ENCODE measurements around the gene ITGB4.
"Not testable (repeated sequence)": the region's sequence is repeated elsewhere in the genome, so short reads cannot be mapped to it uniquely, and the experiment has no call there.

Gene ITGB4

DNA sequence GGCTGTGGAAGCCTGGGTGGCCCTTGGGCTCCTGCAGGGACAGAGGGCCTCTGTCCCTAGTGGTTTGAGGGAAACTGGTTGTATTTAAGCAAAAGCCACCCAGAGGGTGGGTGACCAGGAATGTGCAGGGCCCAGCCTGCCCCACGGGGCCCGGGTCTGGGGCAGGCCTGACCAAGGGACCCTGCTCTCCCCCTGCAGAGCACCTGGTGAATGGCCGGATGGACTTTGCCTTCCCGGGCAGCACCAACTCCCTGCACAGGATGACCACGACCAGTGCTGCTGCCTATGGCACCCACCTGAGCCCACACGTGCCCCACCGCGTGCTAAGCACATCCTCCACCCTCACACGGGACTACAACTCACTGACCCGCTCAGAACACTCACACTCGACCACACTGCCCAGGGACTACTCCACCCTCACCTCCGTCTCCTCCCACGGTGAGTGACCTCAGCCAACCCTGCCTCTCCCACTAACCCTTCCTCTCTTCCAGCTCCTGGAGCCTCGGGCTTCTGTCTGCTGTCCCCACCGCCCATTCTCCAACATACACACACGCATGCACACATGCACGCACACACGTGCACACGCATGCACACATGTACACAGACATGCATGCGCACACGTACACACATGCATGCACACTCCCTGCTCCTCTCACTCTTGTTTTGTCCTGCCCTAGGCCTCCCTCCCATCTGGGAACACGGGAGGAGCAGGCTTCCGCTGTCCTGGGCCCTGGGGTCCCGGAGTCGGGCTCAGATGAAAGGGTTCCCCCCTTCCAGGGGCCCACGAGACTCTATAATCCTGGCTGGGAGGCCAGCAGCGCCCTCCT lies 33.3 kb downstream of the ITGB4 start:
- no peak for DNase-seq

- DNase-seq = no peak
These were observed 34.1 kb downstream of the ITGB4 start for GRCh38 chr17:75755205-75755901.

GRCh38 chr17:75755990-75756389 lies 34.7 kb downstream of the ITGB4 start:
- no peak for DNase-seq

DNA sequence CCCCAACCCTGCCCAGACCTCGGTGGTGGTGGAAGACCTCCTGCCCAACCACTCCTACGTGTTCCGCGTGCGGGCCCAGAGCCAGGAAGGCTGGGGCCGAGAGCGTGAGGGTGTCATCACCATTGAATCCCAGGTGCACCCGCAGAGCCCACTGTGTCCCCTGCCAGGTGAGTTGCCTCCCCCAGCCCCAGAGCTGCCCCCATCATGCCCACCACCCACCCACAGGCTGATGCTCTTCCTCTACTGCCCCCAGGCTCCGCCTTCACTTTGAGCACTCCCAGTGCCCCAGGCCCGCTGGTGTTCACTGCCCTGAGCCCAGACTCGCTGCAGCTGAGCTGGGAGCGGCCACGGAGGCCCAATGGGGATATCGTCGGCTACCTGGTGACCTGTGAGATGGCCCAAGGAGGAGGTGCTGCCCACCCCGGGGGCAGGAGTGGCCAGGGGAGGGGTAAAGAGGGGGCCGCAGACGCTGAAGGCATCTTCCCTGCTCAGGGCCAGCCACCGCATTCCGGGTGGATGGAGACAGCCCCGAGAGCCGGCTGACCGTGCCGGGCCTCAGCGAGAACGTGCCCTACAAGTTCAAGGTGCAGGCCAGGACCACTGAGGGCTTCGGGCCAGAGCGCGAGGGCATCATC lies 35.3 kb downstream of the ITGB4 start:
- no peak for DNase-seq

DNA sequence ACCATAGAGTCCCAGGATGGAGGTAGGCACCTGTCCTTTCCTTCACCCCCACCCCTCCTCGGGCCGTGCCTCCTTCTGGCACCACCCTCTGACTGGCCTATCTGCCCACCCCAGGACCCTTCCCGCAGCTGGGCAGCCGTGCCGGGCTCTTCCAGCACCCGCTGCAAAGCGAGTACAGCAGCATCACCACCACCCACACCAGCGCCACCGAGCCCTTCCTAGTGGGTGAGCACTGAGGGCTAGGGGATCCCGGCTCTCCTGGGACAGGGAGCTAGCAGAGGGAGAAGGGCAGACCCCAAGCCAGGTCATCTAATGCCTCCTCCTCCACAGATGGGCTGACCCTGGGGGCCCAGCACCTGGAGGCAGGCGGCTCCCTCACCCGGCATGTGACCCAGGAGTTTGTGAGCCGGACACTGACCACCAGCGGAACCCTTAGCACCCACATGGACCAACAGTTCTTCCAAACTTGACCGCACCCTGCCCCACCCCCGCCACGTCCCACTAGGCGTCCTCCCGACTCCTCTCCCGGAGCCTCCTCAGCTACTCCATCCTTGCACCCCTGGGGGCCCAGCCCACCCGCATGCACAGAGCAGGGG lies 35.9 kb downstream of the ITGB4 start:
- no peak for DNase-seq

DNA sequence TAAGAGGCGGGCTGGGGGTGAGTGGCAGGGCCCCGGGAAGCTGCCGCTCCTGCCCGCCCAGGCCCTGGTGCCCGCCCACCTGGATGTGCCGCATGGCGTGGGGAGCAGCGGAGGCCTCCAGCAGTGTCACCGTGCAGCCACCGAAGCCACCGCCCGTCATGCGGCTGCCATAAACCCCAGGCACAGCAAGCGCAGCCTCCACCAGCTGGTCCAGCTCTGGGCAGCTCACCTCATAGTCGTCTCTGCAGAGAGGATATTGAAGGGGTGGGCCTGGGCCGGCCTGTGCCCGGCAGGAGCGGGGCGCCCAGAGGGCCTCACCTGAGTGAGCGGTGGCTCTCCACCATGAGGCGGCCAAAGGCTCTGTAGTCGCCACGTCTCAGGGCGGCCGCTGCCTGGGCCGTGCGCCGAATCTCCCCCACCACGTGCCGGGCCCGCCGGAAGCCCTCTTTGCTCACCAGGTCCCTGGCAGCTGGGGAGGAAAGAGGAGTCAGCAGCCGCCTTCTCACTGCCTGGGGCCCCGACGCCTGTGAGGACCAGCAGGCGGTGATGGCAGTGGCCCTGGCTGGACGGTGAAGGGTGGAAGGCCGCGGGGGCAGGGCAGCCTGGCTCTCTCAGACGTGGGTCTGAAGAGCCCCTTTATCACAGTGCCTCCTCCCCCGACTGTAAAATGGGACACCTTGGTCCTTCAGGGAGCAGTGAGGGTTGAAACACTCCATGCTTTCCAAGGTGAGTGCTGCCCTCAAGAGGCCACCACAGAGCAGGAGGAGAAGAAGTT lies 37.1 kb downstream of the ITGB4 start:
- DNase-seq = no peak

GRCh38 chr17:75759457-75759856 lies 38.2 kb downstream of the ITGB4 start:
- DNase-seq = no peak

GRCh38 chr17:75759978-75760640 lies 38.9 kb downstream of the ITGB4 start:
- not testable (repeated sequence) for DNase-seq

GRCh38 chr17:75762513-75763268 lies 41.4 kb downstream of the ITGB4 start:
- no peak for DNase-seq

DNA sequence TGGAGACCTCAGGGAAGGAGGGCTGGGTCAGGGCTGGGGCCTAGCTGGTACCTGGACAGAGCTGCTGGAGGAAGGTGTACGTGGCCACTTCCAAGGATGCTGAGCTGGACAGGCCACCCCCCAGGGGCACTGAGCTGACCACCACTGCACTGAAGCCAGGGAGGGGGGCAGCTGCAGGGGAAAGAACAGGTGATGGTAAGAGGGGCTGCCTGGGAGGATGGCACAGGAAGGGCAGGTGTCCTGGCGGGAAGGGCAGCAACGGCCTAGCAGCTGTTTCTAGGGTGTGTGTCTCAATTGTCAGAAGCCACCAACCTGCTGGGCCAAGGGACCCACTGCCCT lies 42.0 kb downstream of the ITGB4 start:
- no peak for DNase-seq

DNA sequence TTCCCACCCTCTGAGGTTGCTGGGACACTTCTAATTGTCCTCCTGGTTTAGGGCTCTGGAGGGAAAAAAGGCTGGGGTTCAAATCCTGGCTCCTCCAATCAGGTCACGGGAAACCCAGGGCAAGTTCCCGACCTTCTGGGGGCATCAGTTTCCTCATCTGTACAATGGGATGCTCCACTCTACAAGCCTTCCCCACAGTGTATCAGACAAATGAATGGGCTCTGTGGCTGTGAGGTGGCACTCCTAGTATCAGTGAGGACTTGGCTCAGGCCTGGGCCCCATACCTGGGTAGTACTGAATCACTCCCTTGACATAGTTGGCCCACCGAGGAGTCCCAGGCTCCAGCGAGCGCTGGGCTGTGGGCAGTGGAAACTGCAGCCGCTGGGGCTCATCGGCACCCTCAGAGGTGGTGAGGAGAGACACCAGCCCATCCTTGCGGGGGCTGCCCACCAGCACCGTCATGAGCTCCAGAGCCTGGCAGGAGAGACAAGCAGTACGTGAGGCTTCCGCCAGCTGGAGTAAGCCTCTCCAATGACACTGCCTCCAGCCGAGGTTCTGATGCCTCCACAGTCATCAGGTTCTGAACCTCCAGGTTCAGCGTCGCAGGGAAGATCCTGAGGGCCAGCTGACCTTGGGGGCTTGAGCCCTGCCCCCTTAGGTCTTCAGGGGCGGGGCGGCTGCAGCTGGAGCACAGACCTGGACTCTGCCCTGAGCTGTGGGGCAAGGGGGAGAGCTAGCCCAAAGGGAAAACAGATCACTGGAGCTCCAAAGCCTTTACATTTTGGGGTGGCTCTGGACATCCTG lies 42.6 kb downstream of the ITGB4 start:
- DNase-seq = no peak

DNA sequence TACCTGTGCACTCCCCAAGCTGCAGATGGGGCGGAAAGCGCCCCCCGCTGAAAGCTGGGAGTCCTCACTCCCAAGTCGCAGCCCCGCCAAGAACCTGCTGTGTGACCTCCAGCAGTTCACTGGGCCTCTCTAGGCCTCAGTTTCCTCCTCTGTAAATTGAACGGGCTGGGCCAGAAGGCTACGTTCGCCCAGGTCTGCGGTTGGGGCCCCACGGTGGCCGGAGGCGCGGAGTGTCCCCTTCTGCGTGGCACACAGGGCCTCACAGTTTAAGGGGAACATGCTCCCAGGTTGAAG lies 43.1 kb downstream of the ITGB4 start:
- no peak for DNase-seq

GRCh38 chr17:75764711-75765421 lies 43.6 kb downstream of the ITGB4 start, which contains the start of gene GALK1:
Gene GALK1 (minus strand): TSS chr17:75765192. CDS start chr17:75765136, 56 bp downstream.
- DNase-seq = peak; percentile 76

DNA sequence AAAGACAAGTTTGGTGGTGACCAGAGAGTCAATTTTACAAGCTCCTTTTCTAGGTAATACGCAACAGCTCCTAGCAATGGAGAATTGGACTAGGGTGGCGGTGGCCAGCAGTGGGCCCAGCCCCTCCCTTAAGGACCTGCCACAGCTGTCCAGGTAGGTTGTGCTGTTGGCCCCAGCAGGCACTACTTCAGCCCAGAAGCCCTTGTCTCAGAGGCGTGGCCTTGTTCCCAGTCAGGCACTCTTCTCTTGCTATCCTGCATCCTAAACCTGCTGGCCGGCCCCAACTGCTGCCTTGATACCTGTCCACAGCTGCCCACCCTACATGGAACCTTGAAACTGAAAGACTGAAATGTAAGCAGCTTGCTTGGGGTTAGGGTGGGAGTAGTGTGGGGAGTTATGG lies 44.7 kb downstream of the ITGB4 start:
- DNase-seq = no peak

DNA sequence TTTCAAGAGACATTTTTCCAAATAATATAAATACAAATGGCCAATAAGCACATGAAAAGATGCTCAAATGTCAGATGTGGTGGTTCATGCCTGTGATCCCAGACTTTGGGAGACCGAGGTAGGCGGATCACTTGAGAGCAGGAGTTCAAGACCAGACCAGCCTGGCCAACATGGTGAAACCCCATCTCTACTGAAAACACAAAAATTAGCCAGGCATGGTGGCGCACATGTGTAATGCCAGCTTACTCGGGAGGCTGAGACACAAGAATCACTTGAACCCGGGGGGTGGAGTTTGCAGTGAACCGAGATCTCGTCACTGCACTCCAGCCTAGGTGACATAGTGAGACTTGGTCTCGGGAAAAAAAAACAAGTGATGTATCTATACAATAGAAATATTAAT lies 46.6 kb downstream of the ITGB4 start:
- no peak for DNase-seq

DNA sequence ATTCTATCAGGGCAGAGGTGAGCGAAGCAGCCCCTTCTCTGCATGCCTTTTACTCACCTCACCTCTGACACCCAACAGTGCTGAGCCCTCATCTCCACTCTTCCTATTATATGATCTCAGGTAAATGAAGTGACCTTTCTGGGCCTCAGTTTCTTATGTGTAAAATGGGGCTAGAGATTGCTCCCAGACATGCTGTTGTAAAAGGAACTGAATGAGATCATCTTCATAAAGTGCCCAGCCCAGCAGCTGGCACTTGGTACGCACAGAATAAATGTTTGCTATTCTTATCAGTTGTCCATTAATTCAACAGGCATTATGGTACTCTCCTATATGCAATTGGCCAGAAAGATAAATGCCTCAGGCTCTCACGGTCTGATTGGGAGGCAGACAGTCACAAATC lies 48.3 kb downstream of the ITGB4 start:
- no peak for DNase-seq

- DNase-seq = no peak
These were observed 50.3 kb downstream of the ITGB4 start for GRCh38 chr17:75771334-75772281.

DNA sequence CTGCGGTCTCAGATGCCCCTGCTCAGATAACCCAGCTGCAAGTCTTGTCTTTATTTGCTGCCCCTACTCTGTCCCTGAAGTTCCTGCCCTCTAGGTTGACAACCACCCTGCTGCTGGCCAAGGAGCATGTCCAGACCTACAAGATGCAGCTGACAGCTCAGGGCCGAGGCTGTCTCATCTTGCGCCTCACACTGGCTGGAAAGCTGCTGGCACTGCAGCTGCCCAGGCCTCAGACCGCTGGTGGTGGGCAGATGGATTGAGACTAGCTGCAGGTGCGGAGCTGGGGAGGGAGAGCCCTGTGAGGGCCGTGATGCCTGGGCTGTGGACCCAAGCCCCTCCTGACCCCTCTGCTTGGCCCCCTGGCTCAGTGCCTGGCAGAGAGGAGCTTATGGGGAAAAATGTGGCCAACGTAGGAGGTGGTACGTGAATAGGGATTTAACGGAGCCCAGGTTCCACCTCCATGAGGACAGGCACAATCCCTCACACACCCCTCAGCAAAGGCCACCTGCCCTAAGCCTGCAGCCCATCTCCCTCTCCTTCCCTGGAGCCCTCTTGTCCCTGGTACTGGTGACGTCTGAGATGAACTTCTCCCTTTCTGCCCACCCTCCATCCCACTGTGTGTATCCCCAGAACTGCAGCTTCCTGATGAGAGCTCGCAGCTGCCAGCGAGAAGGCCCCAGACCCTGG lies 52.0 kb downstream of the ITGB4 start:
- no peak for DNase-seq

All from activated CD4-positive, CD25-positive, alpha-beta regulatory T cell treated with anti-CD3 and anti-CD28 coated beads, Interleukin-2, amount 50 U/mL, for 72 hours (primary cell).